Measurements from ENCODE around the gene MEF2D.

Gene MEF2D

GRCh38 chr1:156432669-156433018, 67.9 kb downstream of the MEF2D start:
- Histone ChIP-seq H2AFZ (ENCODE audit: low read length) (no peak overlapping the region), H3K9me3 (replicated peaks; ENCODE audit: insufficient read depth, low read length) (no peaks in the 10 kb centered on the region), H3F3A (ENCODE audit: insufficient read depth, low read length) (peaks cover 9% of the 10 kb centered on the region), H3K27me3 (replicated peaks; ENCODE audit: insufficient read depth, low read length) (peaks cover 96% of the 10 kb centered on the region), H3K36me3 (replicated peaks; ENCODE audit: insufficient read depth, low read length) (no peaks in the 10 kb centered on the region), H3K9ac (ENCODE audit: low read length) (no peak overlapping the region), H3K4me3 (ENCODE audit: low read length) (no peak overlapping the region), H3K79me2 (ENCODE audit: low read length) (no peaks in the 10 kb centered on the region), H4K20me1 (ENCODE audit: insufficient read depth, low read length) (no peaks in the 10 kb centered on the region), H3K4me2 (ENCODE audit: low read depth, low read length) (no peak overlapping the region), H3K27ac (ENCODE audit: low read length) (no peak overlapping the region), H3K9me2 (replicated peaks; ENCODE audit: insufficient read depth, low read length) (no peaks in the 10 kb centered on the region), H3K4me1 (ENCODE audit: low read length) (peaks cover 10% of the 10 kb centered on the region; the same call in 1 of the 2 replicates)
- DNase-seq: no peak
- TF ChIP-seq CTCF (IDR thresholded peaks at IDR 0.05; ENCODE audit: low read length): no peak
- TF ChIP-seq EZH2 (optimal IDR thresholded peaks at IDR 0.05; ENCODE audit: low read depth, low read length): no peak
- no peak for TF ChIP-seq EZH2phosphoT487 (IDR thresholded peaks at IDR 0.05; ENCODE audit: low read length)

- DNase-seq: no peak
- H3K27ac ChIP-seq (ENCODE audit: low read length): no peak overlapping the region
- no peaks in the 10 kb centered on the region for H3K36me3 ChIP-seq (replicated peaks; ENCODE audit: insufficient read depth, low read length)
- no peaks in the 10 kb centered on the region for H4K20me1 ChIP-seq (ENCODE audit: insufficient read depth, low read length)
- H3K79me2 ChIP-seq (ENCODE audit: low read length): no peaks in the 10 kb centered on the region
- H3K9ac ChIP-seq (ENCODE audit: low read length): no peak overlapping the region
- TF ChIP-seq CTCF (IDR thresholded peaks at IDR 0.05; ENCODE audit: low read length) (no peak), EZH2 (optimal IDR thresholded peaks at IDR 0.05; ENCODE audit: low read depth, low read length) (no peak), EZH2phosphoT487 (IDR thresholded peaks at IDR 0.05; ENCODE audit: low read length) (no peak)
- H3K4me3 ChIP-seq (ENCODE audit: low read length): no peak overlapping the region
- peaks cover 9% of the 10 kb centered on the region for H3F3A ChIP-seq (ENCODE audit: insufficient read depth, low read length)
- no peak overlapping the region for H2AFZ ChIP-seq (ENCODE audit: low read length)
- H3K4me1 ChIP-seq (ENCODE audit: low read length): peaks cover 10% of the 10 kb centered on the region; the same call in 1 of the 2 replicates
- H3K27me3 ChIP-seq (replicated peaks; ENCODE audit: insufficient read depth, low read length): peaks cover 96% of the 10 kb centered on the region
- H3K9me2 ChIP-seq (replicated peaks; ENCODE audit: insufficient read depth, low read length): no peaks in the 10 kb centered on the region
- H3K4me2 ChIP-seq (ENCODE audit: low read depth, low read length): no peak overlapping the region
- no peaks in the 10 kb centered on the region for H3K9me3 ChIP-seq (replicated peaks; ENCODE audit: insufficient read depth, low read length)
These were observed 68.6 kb downstream of the MEF2D start for GRCh38 chr1:156431769-156432668.

DNA sequence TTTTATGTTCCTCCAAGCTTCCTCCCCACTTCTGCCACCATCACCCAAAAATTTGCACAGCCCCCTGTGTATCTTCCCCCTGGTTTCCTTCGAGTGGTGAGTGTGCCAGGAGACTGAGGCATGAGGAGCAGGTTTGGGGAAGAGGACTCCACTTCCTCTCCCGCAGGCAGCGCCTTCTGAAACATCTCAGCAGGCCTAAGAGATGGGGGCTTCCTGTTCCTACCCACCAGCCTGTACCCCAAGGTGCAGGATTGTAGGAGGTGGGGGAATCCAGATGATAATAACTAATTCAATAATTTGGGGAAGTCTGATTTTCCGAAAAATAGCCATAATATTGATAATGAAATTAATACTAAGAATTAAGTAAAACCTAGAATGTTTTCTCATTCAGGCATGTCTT, 69.2 kb downstream of the MEF2D start:
- H3K27ac ChIP-seq (ENCODE audit: low read length): no peak overlapping the region

More for the DNA sequence above, 69.2 kb downstream of the MEF2D start:
- TF ChIP-seq EZH2 (optimal IDR thresholded peaks at IDR 0.05; ENCODE audit: low read depth, low read length) (no peak), EZH2phosphoT487 (IDR thresholded peaks at IDR 0.05; ENCODE audit: low read length) (no peak), CTCF (IDR thresholded peaks at IDR 0.05; ENCODE audit: low read length) (no peak)
- peaks cover 10% of the 10 kb centered on the region; the same call in 1 of the 2 replicates for H3K4me1 ChIP-seq (ENCODE audit: low read length)
- no peak overlapping the region for H3K9ac ChIP-seq (ENCODE audit: low read length)
- no peak overlapping the region for H2AFZ ChIP-seq (ENCODE audit: low read length)
- H3K27me3 ChIP-seq (replicated peaks; ENCODE audit: insufficient read depth, low read length): peaks cover 96% of the 10 kb centered on the region
- H3K9me3 ChIP-seq (replicated peaks; ENCODE audit: insufficient read depth, low read length): no peaks in the 10 kb centered on the region
- peaks cover 9% of the 10 kb centered on the region for H3F3A ChIP-seq (ENCODE audit: insufficient read depth, low read length)
- H3K9me2 ChIP-seq (replicated peaks; ENCODE audit: insufficient read depth, low read length): no peaks in the 10 kb centered on the region
- no peaks in the 10 kb centered on the region for H3K79me2 ChIP-seq (ENCODE audit: low read length)
- no peaks in the 10 kb centered on the region for H4K20me1 ChIP-seq (ENCODE audit: insufficient read depth, low read length)
- no peaks in the 10 kb centered on the region for H3K36me3 ChIP-seq (replicated peaks; ENCODE audit: insufficient read depth, low read length)
- H3K4me2 ChIP-seq (ENCODE audit: low read depth, low read length): no peak overlapping the region
- DNase-seq: no peak
- H3K4me3 ChIP-seq (ENCODE audit: low read length): no peak overlapping the region

Data from MM.1S (cell line).